Endothelial cell of umbilical vein (primary cell): Measurements from ENCODE around the gene VPS36. TPM values are rescaled to one million over a fixed set of nuclear protein-coding genes. Genes with fewer than 3 reads are reported as not detected.

Experiments used
- BruUV-seq: library from RNA; stranded (reverse); fragments of 400-500 nt; replicated peaks from 2 replicates; lab custom pipeline; 2021; lab: Mats Ljungman, UMichigan
- CTCF ChIA-PET: fragments of 300-600, 350-600 bp; sonication (Branson Sonifier 250); formaldehyde crosslinking; loops from one replicate; lab custom pipeline; 2021; ENCODE audit warnings: antibody characterized with exemption, inconsistent platforms; lab: Charles Lee
- POLR2A ChIA-PET: fragments of 300-600, 350-600 bp; sonication (Branson Sonifier 250); formaldehyde crosslinking; loops from one replicate; lab custom pipeline; 2021; ENCODE audit warnings: antibody characterized with exemption, inconsistent platforms; lab: Charles Lee
- DNase-seq: peaks from one replicate; pipeline ENCODE4 v3.0.0-alpha.2; 2011; ENCODE audit warnings: low read depth, low spot score
- FAIRE-seq: peaks from 2 replicates; lab custom pipeline; 2011; peaks lifted over from hg19 to GRCh38; lab: Jason Lieb, UNC
- H2AFZ ChIP-seq: 2 replicates; pipeline ENCODE4 v1.6.0; 2012; ENCODE audit warnings: low read depth, low read length, control low read depth, inconsistent platforms
- H3K27ac ChIP-seq: 2 replicates; pipeline ENCODE4 v1.5.1; 2011; ENCODE audit warnings: low read depth, mild to moderate bottlenecking, control low read depth, low read length, moderate library complexity; ENCODE audit not compliant: insufficient read depth
- H3K27me3 ChIP-seq, 2 experiments: 2 replicates each; pipeline versions ENCODE4 v1.6.0 to v1.6.1; 2011; ENCODE audit warnings: low read length in 2 of 2, mixed read lengths in 1 of 2; ENCODE audit not compliant: control insufficient read depth in 2 of 2, insufficient read depth in 2 of 2
- H3K36me3 ChIP-seq, 2 experiments: 2 replicates in 1 of 2; 3 replicates in 1 of 2; pipeline ENCODE4 v1.5.1; 2011; ENCODE audit warnings: low read length in 2 of 2, mild to moderate bottlenecking in 1 of 2, moderate library complexity in 1 of 2; ENCODE audit not compliant: control insufficient read depth in 2 of 2, insufficient read depth in 2 of 2; ENCODE audit errors: extremely low read depth in 1 of 2
- H3K4me1 ChIP-seq: 3 replicates; pipeline ENCODE4 v1.5.1; 2011; ENCODE audit warnings: mild to moderate bottlenecking, low read length; ENCODE audit not compliant: control insufficient read depth, insufficient read depth; ENCODE audit errors: extremely low read depth
- H3K4me2 ChIP-seq: 2 replicates; pipeline ENCODE4 v1.6.1; 2011; ENCODE audit warnings: low read length, control low read depth, mixed read lengths; ENCODE audit not compliant: insufficient read depth
- H3K4me3 ChIP-seq, 3 experiments: fragments of 200-600 bp in 1 of 3; sonication (generic), shearing (Covaris generic) in 1 of 3; replicated peaks in 1 of 3; 2 replicates each; pipeline ENCODE4 v1.5.1; 2011 to 2016; ENCODE audit warnings: control low read depth in 3 of 3, low read length in 3 of 3, mild to moderate bottlenecking in 2 of 3, inconsistent platforms in 1 of 3, low read depth in 1 of 3, moderate library complexity in 1 of 3; ENCODE audit not compliant: insufficient read depth in 1 of 3
- H3K79me2 ChIP-seq: 2 replicates; pipeline ENCODE4 v1.6.0; 2012; ENCODE audit warnings: low read length, inconsistent platforms; ENCODE audit not compliant: control insufficient read depth, insufficient read depth
- H3K9ac ChIP-seq: replicated peaks from 2 replicates; pipeline ENCODE3; 2011; ENCODE audit warnings: low read length, control low read depth; ENCODE audit not compliant: insufficient read depth; ENCODE audit errors: extremely low read depth
- H3K9me1 ChIP-seq: replicated peaks from 3 replicates; pipeline ENCODE4 v1.6.0; 2011; ENCODE audit warnings: mild to moderate bottlenecking, low read length; ENCODE audit not compliant: control insufficient read depth, insufficient read depth; ENCODE audit errors: extremely low read depth
- H3K9me3 ChIP-seq: replicated peaks from 2 replicates; pipeline ENCODE4 v1.5.1; 2012; ENCODE audit warnings: low read length, inconsistent platforms; ENCODE audit not compliant: control insufficient read depth, insufficient read depth
- H4K20me1 ChIP-seq: replicated peaks from 2 replicates; pipeline ENCODE3; 2011; ENCODE audit warnings: mild to moderate bottlenecking, low read length; ENCODE audit not compliant: control insufficient read depth, insufficient read depth; ENCODE audit errors: extremely low read depth
- EZH2 ChIP-seq: IDR thresholded peaks from 2 replicates; pipeline ENCODE4 v1.6.1; 2012; ENCODE audit warnings: borderline replicate concordance, low read depth, mild to moderate bottlenecking, moderate library complexity, low read length, inconsistent platforms; ENCODE audit not compliant: severe bottlenecking
- FOS ChIP-seq: IDR thresholded peaks from 2 replicates; pipeline ENCODE4 v1.6.1; 2011; ENCODE audit warnings: mild to moderate bottlenecking, low read length, moderate library complexity, borderline replicate concordance; ENCODE audit not compliant: insufficient read depth
- GATA2 ChIP-seq: IDR thresholded peaks from 2 replicates; pipeline ENCODE4 v1.7.0; 2011; ENCODE audit warnings: low read depth, mild to moderate bottlenecking, moderate library complexity, mixed read lengths, low read length; ENCODE audit not compliant: insufficient read length, insufficient read depth
- JUN ChIP-seq: IDR thresholded peaks from 2 replicates; pipeline ENCODE4 v1.6.1; 2011; ENCODE audit warnings: borderline replicate concordance, low read depth; ENCODE audit not compliant: insufficient read length, insufficient read depth
- MAX ChIP-seq: IDR thresholded peaks from 2 replicates; pipeline ENCODE4 v1.6.1; 2011; ENCODE audit not compliant: insufficient read depth, insufficient read length
- MYC ChIP-seq: IDR thresholded peaks from one replicate; pipeline ENCODE4 v1.6.1; 2011; ENCODE audit warnings: mild to moderate bottlenecking, low read depth, low read length
- POLR2A ChIP-seq: IDR thresholded peaks from 2 replicates; pipeline ENCODE4 v1.6.1; 2012; ENCODE audit warnings: low read depth, mild to moderate bottlenecking, control low read depth, low read length
- POLR2AphosphoS5 ChIP-seq: IDR thresholded peaks from 2 replicates; pipeline ENCODE4 v1.6.1; 2012; ENCODE audit warnings: low read depth, mild to moderate bottlenecking, control low read depth, low read length, moderate library complexity; ENCODE audit not compliant: insufficient read depth
- dilution Hi-C: fragments of 300-500 bp; cut with MboI; formaldehyde crosslinking; loops from one replicate; pipeline ENCODE4 v1.15.0; 2019; ENCODE audit warnings: low sequenced_read_pairs; ENCODE audit not compliant: extremely low pct_ligation_motif_present
- intact Hi-C: fragments of 100-400 bp; cut with micrococcal nuclease; formaldehyde crosslinking; loops from one replicate; pipeline ENCODE4 v1.10.0; 2022
- polyA plus RNA-seq, 4 experiments: library from polyadenylated mRNA; depleted of rRNA in 3 of 4; stranded (reverse) in 3 of 4; unstranded in 1 of 4; fragments of >200 nt; gene quantifications; 2 replicates each; pipeline versions ENCODE4 v1.2.1 to v1.2.3, GENCODE V29; 2011 to 2012; ENCODE audit warnings: missing spikeins in 1 of 4
- total RNA-seq: library from RNA; stranded (reverse); gene quantifications from 2 replicates; pipeline ENCODE4 v1.2.3, GENCODE V29; 2021
- TF ChIP-seq, protein P1 (sequence below), 2 donors: IDR thresholded peaks; 1 replicate in 1 of 2; 2 replicates in 1 of 2; pipeline ENCODE4 v1.5.1; 2011; ENCODE audit warnings: low read length in 2 of 2, mild to moderate bottlenecking in 2 of 2, moderate library complexity in 2 of 2, control low read depth in 1 of 2, inconsistent platforms in 1 of 2, low read depth in 1 of 2; ENCODE audit not compliant: insufficient read depth in 1 of 2; ENCODE audit errors: extremely low read depth in 1 of 2

VPS36 gene
- total and polyA plus RNA-seq, 2 donors (not counting 3 experiments of a cell fraction or from before 2014, with no cell fraction given), result 14.3 to 32.3 TPM

- TSS peak; percentile 44 for BruUV-seq
- no peaks in the 10 kb centered on the region for H4K20me1 ChIP-seq
- CTCF ChIA-PET, result interaction anchor here (1.2 kb wide), 1 partner anchor 198 kb away, joined by 3 read pairs; the partner anchor contains the start of gene SUGT1
- H3K27me3 ChIP-seq, result no peaks in the 10 kb centered on the region
- H3K4me1 ChIP-seq, result peaks cover 25% of the 10 kb centered on the region
- DNase-seq, result peak; percentile 97
- no peaks in the 10 kb centered on the region for H3K36me3 ChIP-seq
- H3K4me3 ChIP-seq, result peak within 1 kb of the TSS; percentile 64 to 97 (median 88)
- H3K9ac ChIP-seq, result peak within 1 kb of the TSS; percentile 59
- H3K9me1 ChIP-seq, result no peaks in the 10 kb centered on the region
- intact Hi-C loops, result loop anchor here (1.0 to 10.0 kb wide), 6 partner anchors 112 to 650 kb away; partner anchors contain the start of genes DHRS12, NEK3 and SUGT1
- peak; percentile 91 for FAIRE-seq
- H3K27ac ChIP-seq, result peak within 1 kb of the TSS; percentile 56
- TF ChIP-seq POLR2A, result peak; percentile 74
- no peak for TF ChIP-seq FOS
- peak; percentile 62 for TF ChIP-seq POLR2AphosphoS5
- no peak for TF ChIP-seq MYC
- peak within 1 kb of the TSS; percentile 100 for H3K4me2 ChIP-seq
- POLR2A ChIA-PET, result no interaction called here
- no peaks in the 10 kb centered on the region for H3K9me3 ChIP-seq
- peaks cover 41% of the 10 kb centered on the region for H3K79me2 ChIP-seq
- H2AFZ ChIP-seq, result peak within 1 kb of the TSS; percentile 92
- dilution Hi-C loops, result no loop called here
Measured at GRCh38 chr13:52454820-52455676, 4.6 kb upstream of the VPS36 start, which contains the start of gene CKAP2. TSS of gene CKAP2 (plus strand) at chr13:52455478. CDS start at chr13:52455557, 79 bp downstream.

GRCh38 chr13:52454459-52454819 lies 4.0 kb upstream of the VPS36 start:
- Histone ChIP-seq H3K9me3 (no peaks in the 10 kb centered on the region), H3K36me3 (no peaks in the 10 kb centered on the region), H3K9me1 (no peaks in the 10 kb centered on the region), H2AFZ (peak overlapping the region; percentile 92), H3K79me2 (peaks cover 39% of the 10 kb centered on the region), H4K20me1 (no peaks in the 10 kb centered on the region), H3K4me1 (peaks cover 25% of the 10 kb centered on the region), H3K4me3 (peak overlapping the region; percentile 64 to 97 (median 88)), H3K9ac (peak overlapping the region; percentile 59), H3K27me3 (no peaks in the 10 kb centered on the region), H3K27ac (peak overlapping the region; percentile 56), H3K4me2 (peak overlapping the region; percentile 89)
- TF ChIP-seq GATA2, result no peak
- TF ChIP-seq EZH2, result no peak
- no peak for TF ChIP-seq MYC
- no peak for TF ChIP-seq FOS
- TF ChIP-seq POLR2A, result no peak
- TF ChIP-seq JUN, result no peak
- TF ChIP-seq, protein P1, sequence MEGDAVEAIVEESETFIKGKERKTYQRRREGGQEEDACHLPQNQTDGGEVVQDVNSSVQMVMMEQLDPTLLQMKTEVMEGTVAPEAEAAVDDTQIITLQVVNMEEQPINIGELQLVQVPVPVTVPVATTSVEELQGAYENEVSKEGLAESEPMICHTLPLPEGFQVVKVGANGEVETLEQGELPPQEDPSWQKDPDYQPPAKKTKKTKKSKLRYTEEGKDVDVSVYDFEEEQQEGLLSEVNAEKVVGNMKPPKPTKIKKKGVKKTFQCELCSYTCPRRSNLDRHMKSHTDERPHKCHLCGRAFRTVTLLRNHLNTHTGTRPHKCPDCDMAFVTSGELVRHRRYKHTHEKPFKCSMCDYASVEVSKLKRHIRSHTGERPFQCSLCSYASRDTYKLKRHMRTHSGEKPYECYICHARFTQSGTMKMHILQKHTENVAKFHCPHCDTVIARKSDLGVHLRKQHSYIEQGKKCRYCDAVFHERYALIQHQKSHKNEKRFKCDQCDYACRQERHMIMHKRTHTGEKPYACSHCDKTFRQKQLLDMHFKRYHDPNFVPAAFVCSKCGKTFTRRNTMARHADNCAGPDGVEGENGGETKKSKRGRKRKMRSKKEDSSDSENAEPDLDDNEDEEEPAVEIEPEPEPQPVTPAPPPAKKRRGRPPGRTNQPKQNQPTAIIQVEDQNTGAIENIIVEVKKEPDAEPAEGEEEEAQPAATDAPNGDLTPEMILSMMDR (IDR thresholded peaks at IDR 0.05; ENCODE audit: extremely low read depth in 1 of 2, insufficient read depth in 1 of 2, low read depth in 1 of 2, low read length in 2 of 2), result no peak
- no peak for TF ChIP-seq MAX
- TF ChIP-seq POLR2AphosphoS5, result no peak
- POLR2A ChIA-PET, result no interaction called here
- intact Hi-C loops, result loop anchor here (2.0 to 10.0 kb wide), 3 partner anchors 146 to 650 kb away; partner anchors contain the start of genes DHRS12 and NEK3
- dilution Hi-C loops, result no loop called here
- DNase-seq (peak; percentile 36), FAIRE-seq (no peak)
- no TSS peak for BruUV-seq
- CTCF ChIA-PET, result no interaction called here
